Thyroid gland (tissue), 4 donors: Measurements from ENCODE around the gene TASP1.

Source experiments
- CTCF ChIP-seq, 6 experiments: fragments of 200-600 bp in 3 of 6; fragments of 450-650 bp in 3 of 6; sonication (generic) in 3 of 6; IDR thresholded peaks; one replicate each; pipeline ENCODE4 v1.5.1; 2016 to 2019; ENCODE audit warnings: antibody characterized with exemption in 6 of 6, mild to moderate bottlenecking in 2 of 6, inconsistent platforms in 1 of 6, moderate library complexity in 1 of 6
- POLR2A ChIP-seq, 2 donors: fragments of 450-650 bp; IDR thresholded peaks; one replicate each; pipeline ENCODE4 v1.6.1; 2017; ENCODE audit warnings: antibody characterized with exemption in 2 of 2, mild to moderate bottlenecking in 2 of 2, moderate library complexity in 1 of 2

DNA sequence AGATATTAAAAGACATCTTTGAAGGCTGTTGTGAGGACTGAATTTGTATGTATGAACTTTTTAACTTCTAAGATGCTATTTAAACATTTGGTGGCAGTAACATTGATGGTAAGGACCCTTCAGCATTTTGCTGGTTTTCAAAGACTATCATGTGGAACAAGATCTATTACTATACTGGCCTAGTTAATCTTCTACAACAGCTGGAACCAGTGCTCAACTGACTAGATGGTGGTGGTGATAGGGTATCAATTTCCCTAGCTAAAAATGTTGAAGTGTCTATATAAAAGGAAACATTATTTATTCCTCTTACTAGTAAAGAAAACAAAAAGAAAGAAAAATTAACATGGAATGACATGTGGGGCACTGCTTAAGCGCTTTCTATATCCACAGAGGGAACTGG is 195.7 kb downstream of the TASP1 start:
- TF ChIP-seq CTCF (IDR thresholded peaks at IDR 0.05), result no peak
- no peak for TF ChIP-seq POLR2A (IDR thresholded peaks at IDR 0.05)
